ENCODE measurements around the gene OR6K3.
"Not testable (repeated sequence)": the region's sequence is repeated elsewhere in the genome, so short reads cannot be mapped to it uniquely, and the experiment has no call there.

OR6K3 gene, protein sequence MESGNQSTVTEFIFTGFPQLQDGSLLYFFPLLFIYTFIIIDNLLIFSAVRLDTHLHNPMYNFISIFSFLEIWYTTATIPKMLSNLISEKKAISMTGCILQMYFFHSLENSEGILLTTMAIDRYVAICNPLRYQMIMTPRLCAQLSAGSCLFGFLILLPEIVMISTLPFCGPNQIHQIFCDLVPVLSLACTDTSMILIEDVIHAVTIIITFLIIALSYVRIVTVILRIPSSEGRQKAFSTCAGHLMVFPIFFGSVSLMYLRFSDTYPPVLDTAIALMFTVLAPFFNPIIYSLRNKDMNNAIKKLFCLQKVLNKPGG

DNA sequence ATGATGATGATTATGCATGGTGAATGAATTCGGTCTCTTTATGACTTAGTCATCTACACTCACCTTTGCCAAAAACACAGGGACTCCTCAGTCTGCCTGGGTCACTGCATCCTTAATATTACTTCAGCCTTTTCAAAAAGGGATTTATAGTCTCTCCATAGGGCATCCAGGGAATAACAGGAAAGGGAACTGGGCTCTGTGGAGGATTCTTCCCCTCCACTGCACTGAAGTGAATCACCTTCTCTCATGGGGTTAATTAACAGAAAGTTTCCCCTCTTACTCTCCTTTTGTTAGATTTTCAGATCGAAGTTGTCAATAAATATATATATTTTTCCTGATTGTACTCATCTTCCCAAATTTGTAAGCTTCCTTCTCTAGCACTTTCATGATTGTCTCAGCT is at the start of gene OR6K3:
TSS of gene OR6K3 (minus strand) at position 101 of the 400 bp plus-strand sequence. CDS start 2,605 bp downstream, outside the sequence.
- DNase-seq (ENCODE audit: low read depth): no peak

DNA sequence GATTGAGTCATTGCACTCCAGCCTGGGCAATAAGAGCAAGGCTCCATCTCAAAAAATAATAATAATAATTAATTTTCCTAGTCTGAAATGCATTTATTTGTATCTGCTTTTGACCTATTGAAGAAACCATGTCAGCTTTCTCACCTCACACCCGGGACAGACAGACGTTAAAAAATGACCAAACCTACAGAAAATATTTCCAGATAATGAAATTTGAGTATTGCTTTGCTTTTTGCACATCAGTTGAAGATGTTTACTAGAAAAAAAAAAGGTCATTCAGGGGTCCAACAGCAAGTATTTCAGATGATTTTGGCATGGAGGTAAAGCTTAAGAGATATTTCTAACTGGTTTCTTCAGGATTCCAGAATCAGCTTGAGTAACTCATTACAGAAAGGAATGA is 33.9 kb upstream of the OR6K3 start, which contains the start of gene OR6K6:
TSS of gene OR6K6 (plus strand) at position 301 of the 400 bp plus-strand sequence. CDS start 168 bp downstream, outside the sequence.
- no peak for DNase-seq (ENCODE audit: low read depth)

DNA sequence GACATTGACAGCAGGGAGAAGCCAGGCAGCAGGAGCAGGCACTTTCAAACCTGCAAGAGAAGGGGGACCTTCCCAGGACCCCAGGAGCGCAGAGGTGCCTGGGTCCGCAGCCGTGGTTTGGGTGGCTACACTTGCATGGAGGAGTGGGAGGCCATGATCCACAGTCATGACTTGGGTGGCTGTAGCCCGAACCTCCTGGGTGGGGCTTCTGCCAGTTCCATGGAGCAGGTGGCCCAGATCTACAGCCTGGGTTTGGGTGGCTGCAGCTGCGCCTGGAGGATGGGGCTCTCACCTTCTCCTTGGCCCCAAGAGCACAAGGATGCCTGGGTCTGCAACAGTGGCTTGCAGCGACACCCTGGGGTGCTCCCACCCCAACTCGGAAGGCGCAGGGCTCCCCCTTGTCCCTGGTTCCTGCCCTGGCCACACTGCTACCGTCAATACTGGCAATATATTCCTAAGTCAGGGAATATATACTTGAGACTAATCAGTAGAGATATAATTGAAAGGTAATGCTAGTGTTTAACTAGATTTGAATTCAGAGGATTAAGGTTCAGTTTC is 31.7 kb upstream of the OR6K3 start:
- no peak for DNase-seq (ENCODE audit: low read depth)

DNA sequence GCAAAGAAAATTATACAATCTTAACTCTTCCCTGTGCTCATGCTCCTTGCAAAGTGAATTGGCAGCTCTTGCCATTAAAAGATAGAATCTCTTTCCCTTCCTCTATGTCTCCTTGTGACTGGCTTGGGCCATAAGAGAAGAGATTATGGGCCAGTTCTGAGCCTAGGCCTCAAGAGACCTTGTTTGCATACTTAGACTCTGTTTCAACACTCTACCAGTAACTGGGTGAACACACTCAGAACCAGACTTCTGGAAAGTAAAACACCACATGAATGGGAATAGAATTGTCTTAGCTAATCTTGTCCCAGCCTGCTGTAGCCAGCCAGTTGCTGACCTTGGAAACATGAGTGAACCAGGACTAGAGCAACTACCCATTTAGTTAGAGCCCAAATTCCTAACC is 15.3 kb upstream of the OR6K3 start:
- DNase-seq (ENCODE audit: low read depth): no peak

DNA sequence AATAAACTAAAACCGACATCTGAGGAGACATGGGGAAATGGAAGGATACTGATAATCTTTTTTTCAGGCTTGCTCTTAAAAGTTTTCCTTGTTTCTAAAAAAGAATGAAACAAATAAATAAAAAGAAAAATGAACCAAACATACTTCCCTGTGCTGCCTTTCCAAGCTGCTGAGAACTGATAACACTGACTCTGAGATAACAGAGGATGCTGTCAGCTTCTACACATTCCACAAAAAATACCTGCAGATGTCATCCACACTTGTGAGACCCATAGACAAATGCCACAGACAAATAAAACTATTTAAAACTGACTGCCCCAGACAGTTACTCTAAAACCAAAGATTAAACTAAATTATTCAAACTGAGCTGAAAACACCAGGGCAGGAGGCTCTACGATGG is 12.0 kb upstream of the OR6K3 start:
- DNase-seq (ENCODE audit: low read depth): no peak

DNA sequence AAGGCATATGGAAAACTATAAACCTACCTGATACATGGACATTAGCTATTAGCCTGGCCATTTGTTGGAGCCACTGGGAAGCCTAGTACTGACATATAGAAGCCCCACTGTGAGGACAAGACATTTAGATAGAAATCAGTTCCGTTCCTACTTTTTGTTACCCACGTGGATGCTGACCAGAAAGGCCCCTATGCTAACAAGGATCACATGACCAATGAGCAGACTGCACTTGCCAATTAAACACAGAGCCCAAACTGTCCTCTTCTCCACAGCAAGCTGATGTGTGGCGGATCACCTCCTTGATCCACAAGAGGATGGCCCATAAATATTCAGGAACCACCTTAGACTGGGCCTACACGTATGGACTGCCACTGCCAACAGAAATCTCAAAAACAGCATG is 11.2 kb upstream of the OR6K3 start:
- no peak for DNase-seq (ENCODE audit: low read depth)

DNA sequence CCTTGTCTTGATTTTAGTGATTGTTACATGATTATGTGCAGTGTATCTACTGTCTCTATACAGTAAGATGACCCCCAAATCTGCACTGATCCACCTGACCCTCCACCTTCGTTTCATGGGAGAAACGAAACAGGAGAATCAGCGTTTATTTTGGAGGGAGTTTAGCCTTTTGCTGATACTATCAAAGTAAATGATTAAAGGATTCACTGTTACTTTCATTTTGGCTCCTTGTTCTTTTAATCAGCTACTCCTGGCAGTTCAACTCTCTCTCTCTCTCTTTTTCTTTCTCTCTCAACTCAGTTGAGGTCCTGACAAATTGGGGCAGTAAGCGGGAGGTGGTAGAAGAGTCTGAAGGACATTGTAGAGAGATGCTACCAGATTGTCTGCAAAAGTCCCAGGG is 9.9 kb upstream of the OR6K3 start:
- DNase-seq (ENCODE audit: low read depth): no peak

DNA sequence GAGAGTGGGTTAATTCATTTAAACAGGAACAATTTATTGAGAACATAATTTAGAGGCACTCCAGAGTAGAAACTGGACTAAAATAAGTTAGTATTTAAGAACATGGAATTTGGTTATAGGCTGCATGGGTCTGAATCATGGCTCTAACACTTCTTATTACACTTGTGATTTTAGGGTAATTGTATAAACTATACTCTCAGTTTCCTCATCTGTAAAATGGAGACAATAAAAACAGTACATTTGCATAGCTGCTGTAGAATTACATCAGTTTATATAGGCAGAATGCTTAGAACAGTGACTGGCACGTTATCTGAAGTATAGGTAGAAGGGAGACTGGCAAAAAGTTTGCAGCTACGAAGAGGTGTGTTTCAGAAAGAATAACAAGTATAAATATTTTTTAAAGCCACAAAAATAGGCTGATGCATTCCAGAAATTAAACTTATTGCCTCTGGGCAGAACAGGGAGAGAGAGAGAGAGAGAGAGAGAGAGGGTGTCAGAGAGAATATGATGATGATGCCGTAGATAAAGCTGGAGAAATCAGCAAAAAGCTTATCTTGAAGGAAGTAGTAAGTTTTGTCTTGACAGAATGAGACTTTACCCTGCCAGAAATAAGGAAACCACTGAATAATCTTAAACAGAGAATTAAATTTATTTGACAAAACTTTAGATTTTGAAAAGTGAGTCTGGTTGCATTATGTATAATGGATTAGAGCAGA is 8.1 kb upstream of the OR6K3 start:
- no peak for DNase-seq (ENCODE audit: low read depth)

DNA sequence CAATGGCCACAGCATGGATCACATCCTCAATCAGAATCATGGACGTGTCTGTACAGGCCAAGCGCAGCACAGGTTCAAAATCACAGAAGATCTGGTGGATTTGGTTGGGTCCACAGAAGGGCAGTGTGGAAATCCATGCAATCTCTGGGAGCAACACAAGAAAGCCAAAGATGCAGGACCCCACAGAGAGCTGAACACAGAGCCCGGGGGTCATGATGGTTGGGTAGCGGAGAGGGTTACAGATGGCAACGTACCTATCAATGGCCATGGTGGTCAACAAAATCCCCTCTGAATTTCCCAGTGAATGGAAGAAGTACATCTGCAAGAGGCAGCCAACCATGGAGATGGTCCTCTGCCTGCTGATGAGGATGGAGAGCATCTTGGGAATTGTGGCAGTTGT is 3.9 kb upstream of the OR6K3 start:
- no peak for DNase-seq (ENCODE audit: low read depth)

DNA sequence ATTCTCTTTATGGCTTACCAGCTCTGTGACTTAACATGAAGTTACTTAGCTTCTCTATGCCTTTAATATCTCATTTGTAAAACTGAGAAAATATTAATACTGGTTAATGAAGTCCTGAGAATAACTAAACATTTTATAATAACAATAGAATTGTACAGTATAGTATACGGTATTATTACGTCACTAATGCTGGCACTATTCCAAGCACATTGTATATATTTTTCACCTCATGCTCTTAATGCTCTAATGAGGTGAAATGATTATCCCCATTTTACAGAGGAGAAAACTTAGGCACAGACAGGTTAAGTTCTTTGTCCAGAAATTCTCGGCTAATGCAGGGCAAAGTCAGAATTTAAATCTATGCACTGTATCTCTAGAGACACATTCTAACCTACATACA is 856 bp downstream of the OR6K3 start:
- no peak for DNase-seq (ENCODE audit: low read depth)

DNA sequence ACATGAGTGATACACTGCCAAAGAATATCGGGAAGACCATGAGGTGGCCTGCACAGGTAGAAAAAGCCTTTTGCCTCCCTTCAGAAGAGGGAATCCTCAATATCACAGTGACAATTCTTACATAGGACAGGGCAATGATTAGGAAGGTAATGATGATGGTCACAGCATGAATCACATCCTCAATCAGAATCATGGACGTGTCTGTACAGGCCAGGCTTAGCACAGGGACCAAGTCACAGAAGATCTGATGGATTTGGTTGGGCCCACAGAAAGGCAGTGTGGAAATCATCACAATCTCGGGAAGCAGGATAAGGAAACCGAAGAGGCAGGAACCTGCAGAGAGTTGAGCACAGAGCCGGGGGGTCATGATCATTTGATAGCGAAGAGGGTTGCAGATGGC is 3.2 kb downstream of the OR6K3 start:
- no peak for DNase-seq (ENCODE audit: low read depth)

DNA sequence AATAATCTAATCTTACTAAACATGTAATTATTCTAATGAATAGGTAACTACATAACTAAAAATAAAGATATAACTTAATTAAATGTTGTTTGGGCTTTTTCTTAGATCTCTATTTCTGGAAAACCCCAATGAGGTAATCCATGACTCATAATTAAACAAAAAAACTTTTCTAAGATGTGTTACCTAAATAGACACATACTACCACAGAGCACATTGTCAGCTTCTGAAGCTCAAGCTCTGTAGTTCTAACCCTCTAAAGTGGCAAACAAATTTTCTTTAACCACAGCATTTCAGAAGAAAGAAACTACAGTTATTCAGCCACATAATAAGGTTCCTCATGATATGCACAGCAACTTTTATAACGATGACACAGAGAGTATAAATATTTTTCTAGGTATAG is 4.2 kb downstream of the OR6K3 start:
- no peak for DNase-seq (ENCODE audit: low read depth)

DNA sequence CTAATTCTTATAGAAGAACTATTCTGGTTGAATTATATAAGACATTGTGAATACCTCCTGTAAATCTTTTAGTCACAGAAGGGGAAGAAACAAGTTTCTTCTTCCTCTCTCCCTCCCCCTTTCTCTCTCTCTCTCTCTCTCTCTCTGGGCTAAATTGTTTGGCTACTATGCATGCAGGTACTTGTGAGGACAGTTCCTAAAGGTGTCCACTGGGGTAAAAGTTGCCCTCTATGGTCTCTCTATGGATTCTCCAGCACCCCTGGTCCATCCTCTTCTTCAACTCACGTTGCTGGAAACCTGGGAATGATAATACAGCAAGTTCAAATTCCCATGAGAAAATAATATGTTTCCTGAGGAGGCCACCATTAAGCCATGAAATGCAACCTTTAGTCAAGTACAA is 5.8 kb downstream of the OR6K3 start:
- no peak for DNase-seq (ENCODE audit: low read depth)

DNA sequence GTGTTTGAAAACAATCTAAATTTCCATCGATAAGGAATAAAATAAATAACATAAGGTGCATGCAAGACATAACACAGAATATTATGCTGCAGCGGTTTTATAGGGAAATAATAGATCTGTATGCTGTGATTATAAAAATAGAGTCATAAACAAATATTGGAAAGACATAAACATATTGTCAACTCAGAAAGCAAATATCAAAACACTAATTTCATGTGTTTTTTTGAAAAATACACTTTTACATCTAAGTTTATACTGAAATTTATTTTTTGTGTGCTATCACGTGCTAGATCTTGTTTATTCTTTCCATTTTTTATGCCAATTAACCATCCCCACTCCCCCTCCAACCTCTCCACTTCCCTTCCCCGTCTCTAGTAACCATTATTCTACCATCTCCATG is 9.4 kb downstream of the OR6K3 start:
- DNase-seq (ENCODE audit: low read depth): no peak

DNA sequence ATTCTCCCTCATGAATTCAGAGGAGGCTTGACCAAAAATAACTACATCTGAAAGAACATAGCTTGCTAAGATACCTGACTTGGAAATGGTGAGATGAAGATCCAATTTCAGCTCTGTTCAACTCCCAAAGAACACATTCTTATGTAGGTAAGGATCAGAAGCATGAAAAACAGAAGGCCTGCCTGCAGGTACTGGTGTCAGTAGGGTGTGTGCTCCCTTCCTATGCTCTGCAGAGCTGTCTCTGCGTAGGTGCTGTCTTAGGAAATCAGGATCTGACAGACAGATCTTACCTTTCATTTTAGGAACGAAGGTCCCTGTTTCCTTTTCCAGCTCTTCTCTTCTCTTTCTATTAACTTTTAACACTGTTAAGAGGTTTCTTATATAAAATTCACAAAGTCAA is 14.4 kb downstream of the OR6K3 start:
- no peak for DNase-seq (ENCODE audit: low read depth)

DNA sequence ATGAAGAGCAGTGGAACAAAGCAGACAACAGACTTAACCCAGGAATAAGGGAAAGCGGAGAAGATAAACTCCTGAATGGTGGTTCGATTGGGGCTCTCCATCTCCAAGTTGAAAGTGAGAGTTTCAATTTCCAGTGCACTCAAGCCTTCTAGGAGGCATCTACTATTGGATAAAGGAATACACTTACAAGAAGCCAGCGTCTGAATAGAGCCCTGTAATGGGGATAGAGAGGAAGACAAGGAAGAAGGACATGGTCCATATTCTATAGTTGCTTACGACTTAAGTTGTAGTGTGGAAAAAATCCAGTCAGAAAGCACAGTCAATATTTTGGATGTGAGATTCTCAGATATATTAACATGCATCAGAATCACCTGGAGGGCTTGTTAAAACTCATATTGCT is 20.0 kb downstream of the OR6K3 start, which contains the start of gene OR6K2:
TSS of gene OR6K2 (minus strand) at position 101 of the 400 bp plus-strand sequence. CDS start at position 101, 0 bp downstream.
- DNase-seq (ENCODE audit: low read depth): no peak

DNA sequence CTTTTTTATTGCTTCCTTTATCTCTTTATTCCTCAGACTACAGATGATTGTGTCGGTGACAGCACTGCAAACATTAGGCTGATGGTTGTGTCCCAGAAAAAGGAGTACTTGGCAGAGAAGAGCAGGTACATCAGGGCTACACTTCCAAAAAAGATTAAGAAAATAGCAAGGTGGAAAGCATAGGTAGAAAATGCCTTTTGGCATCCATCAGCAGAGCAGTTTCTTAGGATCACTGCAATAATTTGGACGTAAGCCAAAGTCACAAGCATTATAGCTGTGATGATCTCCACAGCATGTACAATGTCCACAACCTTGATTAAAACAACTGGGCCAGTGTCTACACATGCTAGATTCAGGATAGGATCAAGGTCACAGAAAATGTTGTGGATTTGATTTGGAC is 25.9 kb downstream of the OR6K3 start:
- DNase-seq (ENCODE audit: low read depth): no peak

DNA sequence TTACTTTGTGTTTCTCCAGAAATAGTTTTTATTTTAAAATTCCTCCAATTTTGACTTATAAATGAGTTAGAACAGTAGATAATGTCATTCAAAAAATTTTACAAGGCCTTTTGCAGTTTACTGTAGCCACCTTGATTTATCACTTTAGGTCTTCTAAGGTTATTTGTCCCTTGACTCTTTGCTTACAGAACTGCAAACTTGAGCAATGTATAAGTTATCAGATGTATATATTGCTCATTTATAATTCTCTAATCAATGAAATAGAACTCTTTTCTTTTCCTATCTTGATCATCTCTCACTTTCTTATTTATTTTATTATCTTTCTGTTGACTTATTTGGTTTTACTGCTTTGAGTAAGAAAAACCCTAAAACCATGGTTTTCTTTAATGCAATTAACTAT is 28.2 kb downstream of the OR6K3 start:
- DNase-seq (ENCODE audit: low read depth): no peak

DNA sequence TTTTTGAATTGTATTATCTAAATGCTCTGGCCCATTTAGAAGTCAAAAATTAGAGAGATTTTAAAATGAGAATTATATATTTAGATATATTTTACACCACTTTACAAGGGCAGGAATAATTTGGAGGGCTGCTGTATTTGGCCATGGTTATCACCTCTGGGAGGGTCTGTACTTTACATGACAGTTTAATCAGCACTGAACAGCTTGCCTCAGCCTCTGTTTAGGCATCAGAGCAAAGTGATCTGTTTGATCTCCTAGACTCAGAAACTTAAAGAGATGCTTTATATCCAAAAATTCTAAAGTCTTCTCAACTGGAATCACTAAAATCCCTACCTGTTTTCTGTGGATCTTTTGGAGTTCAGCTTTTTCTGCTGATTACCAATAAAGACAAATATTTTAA is 28.6 kb downstream of the OR6K3 start:
- DNase-seq (ENCODE audit: low read depth): no peak

DNA sequence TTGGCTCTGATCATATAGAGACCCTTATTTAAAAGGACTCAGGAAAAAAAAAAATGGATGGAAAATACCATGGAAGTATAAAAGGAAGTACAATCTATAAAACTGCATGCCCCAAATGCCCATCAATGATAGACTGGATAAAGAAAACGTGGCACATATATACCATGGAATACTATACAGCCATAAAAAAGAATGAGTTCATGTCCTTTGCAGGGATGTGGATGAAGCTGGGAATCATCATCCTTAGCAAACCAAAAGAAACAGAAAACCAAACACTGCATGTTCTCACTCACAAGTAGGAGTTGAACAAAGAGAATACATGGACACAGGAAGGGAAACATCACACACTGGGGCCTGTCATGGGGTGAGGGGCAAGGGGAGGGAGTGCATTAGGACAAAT is 29.4 kb downstream of the OR6K3 start:
- DNase-seq (ENCODE audit: low read depth): not testable (repeated sequence)

DNA sequence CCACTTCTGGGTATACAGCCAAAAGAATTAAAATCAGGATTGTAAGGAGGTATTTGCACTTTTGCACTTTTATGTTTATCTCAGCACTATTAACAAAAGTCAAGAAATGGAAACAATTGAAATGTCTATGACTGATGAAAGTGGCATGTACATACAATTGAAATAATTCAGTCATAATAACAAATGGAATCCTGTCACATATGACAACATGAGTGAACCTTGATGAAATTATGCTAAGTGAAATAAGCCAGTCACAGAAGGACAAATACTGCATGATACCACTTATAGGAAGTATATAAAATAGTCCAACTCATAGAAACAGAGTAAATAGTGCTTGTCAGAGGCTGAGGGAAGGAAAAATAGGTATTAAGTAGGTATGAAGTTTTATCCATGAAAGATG is 30.6 kb downstream of the OR6K3 start:
- DNase-seq (ENCODE audit: low read depth): no peak

DNA sequence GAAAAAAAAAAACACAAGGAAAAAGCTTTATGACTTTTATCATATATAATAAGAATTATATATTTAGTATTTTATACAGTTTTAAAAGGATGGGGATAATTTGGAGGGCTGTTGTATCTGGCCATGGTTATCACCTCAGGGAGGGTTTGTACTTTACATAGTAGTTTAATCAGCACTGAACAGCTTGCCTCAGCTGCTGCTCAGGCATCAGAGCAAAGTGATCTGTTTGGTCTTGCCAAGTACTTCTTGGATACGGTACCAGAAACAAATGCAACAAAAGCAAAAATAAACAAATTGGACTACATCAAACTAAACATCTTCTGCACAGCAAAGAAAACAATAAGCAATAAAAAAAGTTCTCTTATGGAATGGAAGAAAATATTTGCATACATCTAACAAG is 31.4 kb downstream of the OR6K3 start:
- no peak for DNase-seq (ENCODE audit: low read depth)

DNA sequence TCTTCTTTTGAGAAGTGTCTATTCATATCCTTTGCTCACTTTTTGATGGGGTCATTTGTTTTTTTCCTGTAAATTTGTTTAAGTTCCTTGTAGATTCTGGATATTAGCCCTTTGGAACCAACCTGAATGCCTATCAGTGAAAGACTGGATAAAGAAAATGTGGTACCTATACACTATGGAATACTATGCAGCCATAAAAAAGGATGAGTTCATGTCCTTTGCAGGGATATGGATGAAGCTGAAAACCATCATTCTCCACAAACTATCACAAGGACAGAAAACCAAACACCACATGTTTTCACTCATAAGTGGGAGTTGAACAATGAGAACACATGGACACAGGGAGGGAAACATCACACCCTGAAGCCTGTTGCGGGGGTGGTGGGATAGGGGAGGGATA is 32.2 kb downstream of the OR6K3 start:
- not testable (repeated sequence) for DNase-seq (ENCODE audit: low read depth)
